ENCODE results near the gene SCNN1G. TPM values are rescaled to one million over a fixed set of nuclear protein-coding genes. Genes with fewer than 3 reads are reported as not detected.

The SCNN1G gene
- total and polyA plus RNA-seq, 2 donors (not counting 3 experiments of a cell fraction or from before 2014, with no cell fraction given), result not detected

GRCh38 chr16:23202166-23202565, 19.6 kb downstream of the SCNN1G start:
- intact Hi-C loops (cut with micrococcal nuclease), result no loop called here
- no peak overlapping the region for H3K4me2 ChIP-seq (ENCODE audit: insufficient read depth, low read length)
- H3K9ac ChIP-seq (replicated peaks; ENCODE audit: extremely low read depth, insufficient read depth, low read length), result no peak overlapping the region
- BruUV-seq (replicated peaks), result no TSS peak
- TF ChIP-seq FOS (IDR thresholded peaks at IDR 0.05; ENCODE audit: borderline replicate concordance, insufficient read depth, low read length) (no peak), CTCF (IDR thresholded peaks at IDR 0.05; ENCODE audit: extremely low read depth in 1 of 2, insufficient read depth in 1 of 2, low read depth in 1 of 2, low read length in 2 of 2) (no peak), POLR2A (IDR thresholded peaks at IDR 0.05; ENCODE audit: low read depth, low read length) (no peak), EZH2 (IDR thresholded peaks at IDR 0.05; ENCODE audit: borderline replicate concordance, low read depth, low read length, severe bottlenecking) (no peak), POLR2AphosphoS5 (IDR thresholded peaks at IDR 0.05; ENCODE audit: insufficient read depth, low read depth, low read length) (no peak), JUN (IDR thresholded peaks at IDR 0.05; ENCODE audit: borderline replicate concordance, insufficient read depth, insufficient read length, low read depth) (no peak), MAX (IDR thresholded peaks at IDR 0.05; ENCODE audit: insufficient read depth, insufficient read length) (no peak), MYC (IDR thresholded peaks at IDR 0.05; ENCODE audit: low read depth, low read length) (no peak), GATA2 (IDR thresholded peaks at IDR 0.05; ENCODE audit: insufficient read depth, insufficient read length, low read depth, low read length) (no peak)
- H3K27ac ChIP-seq (ENCODE audit: insufficient read depth, low read depth, low read length), result no peak overlapping the region
- H4K20me1 ChIP-seq (replicated peaks; ENCODE audit: control insufficient read depth, extremely low read depth, insufficient read depth, low read length), result no peaks in the 10 kb centered on the region
- dilution Hi-C loops (cut with MboI; ENCODE audit: extremely low pct_ligation_motif_present, low sequenced_read_pairs), result no loop called here
- H3K27me3 ChIP-seq (ENCODE audit: control insufficient read depth in 2 of 2, insufficient read depth in 2 of 2, low read length in 2 of 2), result peaks cover 0 to 2% of the 10 kb centered on the region in 2 experiments
- ChIA-PET POLR2A (no interaction called here), CTCF (interaction anchor here (1.3 to 2.0 kb wide), 3 partner anchors 19 to 234 kb away, joined by 4 to 8 read pairs (median 4); partner anchors contain the start of gene SCNN1G)
- no peak overlapping the region for H3K4me3 ChIP-seq (replicated peaks in 1 of 3; ENCODE audit: insufficient read depth in 1 of 3, low read depth in 1 of 3, low read length in 3 of 3)
- no peaks in the 10 kb centered on the region for H3K9me3 ChIP-seq (replicated peaks; ENCODE audit: control insufficient read depth, insufficient read depth, low read length)
- H3K9me1 ChIP-seq (replicated peaks; ENCODE audit: control insufficient read depth, extremely low read depth, insufficient read depth, low read length), result no peaks in the 10 kb centered on the region
- no peaks in the 10 kb centered on the region for H3K4me1 ChIP-seq (ENCODE audit: control insufficient read depth, extremely low read depth, insufficient read depth, low read length)
- H3K79me2 ChIP-seq (ENCODE audit: control insufficient read depth, insufficient read depth, low read length), result no peaks in the 10 kb centered on the region
- no peak overlapping the region for H2AFZ ChIP-seq (ENCODE audit: low read depth, low read length)
- no peak for FAIRE-seq
- DNase-seq (ENCODE audit: low read depth, low spot score), result no peak
- no peaks in the 10 kb centered on the region for H3K36me3 ChIP-seq (ENCODE audit: control insufficient read depth in 2 of 2, extremely low read depth in 1 of 2, insufficient read depth in 2 of 2, low read length in 2 of 2)
